ENCODE results near the gene ORAI2. TPM values are rescaled to one million over a fixed set of nuclear protein-coding genes. Genes with fewer than 3 reads are reported as not detected.
"Not testable (repeated sequence)": the region's sequence is repeated elsewhere in the genome, so short reads cannot be mapped to it uniquely, and the experiment has no call there.

Gene ORAI2
- polyA plus RNA-seq, 10 donors: 6.3 to 16.0 (median 9.7) TPM

DNA sequence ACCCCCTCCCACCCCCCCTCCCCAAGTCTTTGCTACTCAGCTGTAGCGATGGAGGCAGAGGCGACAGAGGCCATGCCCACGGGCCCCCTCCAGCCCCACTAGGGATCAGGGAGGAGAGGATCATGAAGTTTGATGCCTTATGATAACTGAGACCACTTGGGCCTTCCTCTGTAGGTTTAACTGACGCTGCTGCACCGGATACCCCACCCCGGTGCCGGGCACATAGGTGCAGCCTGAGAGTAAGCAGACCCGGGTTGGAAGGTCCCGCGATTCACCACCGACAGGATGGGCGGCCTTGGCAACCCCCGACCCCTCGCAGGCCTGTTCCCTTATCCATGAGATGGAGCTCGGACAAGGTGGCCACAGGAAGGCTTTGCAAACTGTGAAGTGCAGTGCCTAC lies 60.7 kb downstream of the ORAI2 start:
- DNase-seq: not testable (repeated sequence)

DNA sequence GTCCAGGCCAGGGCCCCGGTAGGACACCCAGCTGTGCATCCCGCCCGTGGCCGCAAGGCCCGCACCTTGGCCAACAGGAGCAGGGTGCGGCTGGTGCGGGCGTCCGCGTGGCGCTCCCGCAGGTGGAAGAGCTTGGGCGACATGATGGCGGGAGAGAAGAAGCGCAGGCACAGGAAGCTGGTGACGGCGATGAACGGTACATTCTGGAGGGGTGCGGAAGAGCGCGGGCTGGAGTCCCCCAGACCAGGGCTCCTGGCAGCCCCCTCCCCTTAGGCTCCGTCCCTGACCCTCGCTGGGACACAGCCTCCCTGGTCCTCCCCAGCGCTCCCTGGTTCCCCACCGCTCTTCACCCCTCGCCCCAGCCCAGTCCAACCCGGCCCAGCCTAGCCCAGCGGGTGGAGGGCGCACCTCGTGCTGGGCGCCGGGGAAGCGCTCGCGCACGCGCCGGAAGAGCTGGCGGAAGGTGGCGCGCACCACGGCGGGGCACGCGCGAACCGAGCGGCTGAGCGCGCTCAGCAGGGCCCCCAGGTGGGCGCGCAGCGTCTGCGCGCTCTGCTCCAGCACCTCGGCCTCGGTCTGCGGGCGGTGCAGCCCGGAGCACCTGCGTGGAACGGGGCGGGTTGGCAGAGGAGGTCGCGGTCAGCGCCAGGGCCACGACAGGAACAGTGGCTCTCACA lies 61.2 kb downstream of the ORAI2 start:
- DNase-seq: not testable (repeated sequence)

- DNase-seq: not testable (repeated sequence)
These were observed 63.5 kb downstream of the ORAI2 start for GRCh38 chr7:102496861-102497260.

DNA sequence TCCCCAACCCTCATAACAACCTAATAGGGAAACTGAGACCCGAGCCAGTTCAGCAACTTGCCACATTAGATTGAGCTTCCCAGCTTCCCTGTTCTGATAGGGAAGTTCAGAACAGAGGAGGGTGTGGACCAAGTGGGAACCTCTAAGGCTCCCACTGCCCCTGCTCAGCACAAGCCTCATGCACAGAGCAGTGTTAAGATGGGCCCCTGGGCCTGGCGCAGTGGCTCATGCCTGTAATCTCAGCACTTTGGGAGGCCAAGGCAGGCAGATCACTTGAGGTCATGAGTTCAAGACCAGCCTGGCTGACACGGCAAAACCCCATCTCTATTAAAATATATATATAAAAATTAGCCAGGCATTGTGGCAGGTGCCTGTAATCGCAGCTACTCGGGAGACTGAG lies 63.9 kb downstream of the ORAI2 start:
- not testable (repeated sequence) for DNase-seq

DNA sequence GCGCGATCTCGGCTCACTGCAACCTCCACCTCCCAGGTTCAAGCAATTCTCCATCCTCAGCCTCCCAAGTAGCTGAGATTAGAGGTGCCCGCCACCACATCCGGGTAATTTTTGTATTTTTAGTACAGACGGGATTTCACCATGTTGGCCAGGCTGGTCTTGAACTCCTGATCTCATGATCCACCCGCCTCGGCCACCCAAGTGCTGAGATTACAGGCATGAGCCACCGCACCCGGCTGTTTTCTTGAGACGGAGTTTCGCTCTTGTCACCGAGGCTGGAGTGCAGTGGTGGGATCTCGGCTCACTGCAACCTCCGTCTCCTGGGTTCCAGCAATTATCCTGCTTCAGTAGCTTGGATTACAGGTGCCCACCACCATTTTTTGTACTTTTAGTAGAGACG lies 64.9 kb downstream of the ORAI2 start:
- not testable (repeated sequence) for DNase-seq

GRCh38 chr7:102503141-102503540 lies 69.8 kb downstream of the ORAI2 start:
- not testable (repeated sequence) for DNase-seq

- DNase-seq: not testable (repeated sequence)
These were observed 72.2 kb downstream of the ORAI2 start for GRCh38 chr7:102505298-102506185.

Other genes starting within 250 kb of the ORAI2 start
- gene SH2B2, start 146.7 kb upstream of the ORAI2 start, polyA plus RNA-seq (ENCODE audit: insufficient read length in 10 of 10): 10 to 100 TPM in 9 of 10 donors, 1 to 10 TPM in 1; 8.9 to 15.3 (median 11.9) TPM
- 1 to 10 TPM in 9 of 10 donors, not detected in 1; 1.5 to 9.4 (median 3.4) TPM for gene SPDYE6, start 77.1 kb upstream of the ORAI2 start, polyA plus RNA-seq (ENCODE audit: insufficient read length in 10 of 10)
- 10 to 100 TPM; 17.6 to 30.1 (median 24.8) TPM for gene PRKRIP1, start 37.2 kb upstream of the ORAI2 start, polyA plus RNA-seq (ENCODE audit: insufficient read length in 10 of 10)
- gene ALKBH4, start 31.3 kb downstream of the ORAI2 start, polyA plus RNA-seq (ENCODE audit: insufficient read length in 10 of 10): 1 to 10 TPM; 5.6 to 9.4 (median 7.5) TPM
- gene LRWD1, start 31.4 kb downstream of the ORAI2 start, polyA plus RNA-seq (ENCODE audit: insufficient read length in 10 of 10): 10 to 100 TPM in 7 of 10 donors, 1 to 10 TPM in 3; 8.5 to 16.0 (median 10.7) TPM
- 10 to 100 TPM; 22.1 to 36.5 (median 27.2) TPM for gene POLR2J, start 45.3 kb downstream of the ORAI2 start, polyA plus RNA-seq (ENCODE audit: insufficient read length in 10 of 10)
- 10 to 100 TPM in 9 of 10 donors, 1 to 10 TPM in 1; 8.4 to 21.6 (median 11.4) TPM for gene RASA4B, start 84.2 kb downstream of the ORAI2 start, polyA plus RNA-seq (ENCODE audit: insufficient read length in 10 of 10)
- 10 to 100 TPM in 3 of 10 donors, 1 to 10 TPM in 7; 1.2 to 16.5 (median 8.6) TPM for gene UPK3BL2, start 110.1 kb downstream of the ORAI2 start, polyA plus RNA-seq (ENCODE audit: insufficient read length in 10 of 10)
- gene SPDYE2, start 117.7 kb downstream of the ORAI2 start, polyA plus RNA-seq (ENCODE audit: insufficient read length in 10 of 10): 10 to 100 TPM in 3 of 10 donors, 1 to 10 TPM in 7; 2.3 to 13.2 (median 5.3) TPM
- gene POLR2J3, start 139.0 kb downstream of the ORAI2 start, polyA plus RNA-seq (ENCODE audit: insufficient read length in 10 of 10): 10 to 100 TPM; 50.7 to 80.4 (median 63.5) TPM
- 10 to 100 TPM; 16.3 to 43.7 (median 27.8) TPM for gene RASA4, start 183.2 kb downstream of the ORAI2 start, polyA plus RNA-seq (ENCODE audit: insufficient read length in 10 of 10)
- 10 to 100 TPM in 6 of 10 donors, 1 to 10 TPM in 4; 3.7 to 50.4 (median 10.9) TPM for gene UPK3BL1, start 209.2 kb downstream of the ORAI2 start, polyA plus RNA-seq (ENCODE audit: insufficient read length in 10 of 10)
- 1 to 10 TPM in 7 of 10 donors, under 1 TPM in 3; 0.32 to 3.9 (median 1.7) TPM for gene SPDYE2B, start 216.7 kb downstream of the ORAI2 start, polyA plus RNA-seq (ENCODE audit: insufficient read length in 10 of 10)
- 1 to 10 TPM in 8 of 10 donors, under 1 TPM in 1, not detected in 1; 0.54 to 4.3 (median 2.4) TPM for gene POLR2J2, start 238.1 kb downstream of the ORAI2 start, polyA plus RNA-seq (ENCODE audit: insufficient read length in 10 of 10)